Esophagus squamous epithelium (tissue), 5 donors: Measurements from ENCODE around the gene CRTAC1. TPM values are rescaled to one million over a fixed set of nuclear protein-coding genes. Genes with fewer than 3 reads are reported as not detected.

Source experiments
- DNase-seq: peaks from one replicate; lab custom pipeline; 2025; lab: John Stamatoyannopoulos, UW
- H3K27ac ChIP-seq, 4 donors: fragments of 200-600 bp; sonication (generic); one replicate each; pipeline ENCODE4 v1.5.1; 2016 to 2019; ENCODE audit warnings: mild to moderate bottlenecking in 1 of 4
- H3K27me3 ChIP-seq, 4 donors: fragments of 200-600 bp; sonication (generic); 1 replicate in 3 of 4; 2 replicates in 1 of 4; pipeline versions ENCODE4 v1.5.1 to v1.6.0; 2017 to 2021; ENCODE audit warnings: antibody characterized with exemption in 1 of 4
- H3K36me3 ChIP-seq, 3 donors: fragments of 200-600 bp; sonication (generic); one replicate each; pipeline ENCODE4 v1.5.1; 2016 to 2019
- H3K4me1 ChIP-seq, 3 donors: fragments of 200-600 bp; sonication (generic); one replicate each; pipeline ENCODE4 v1.5.1; 2017 to 2019
- H3K4me3 ChIP-seq, 4 donors: fragments of 200-600 bp; sonication (generic); 1 replicate in 3 of 4; 2 replicates in 1 of 4; pipeline ENCODE4 v1.5.1; 2016 to 2019; ENCODE audit warnings: mild to moderate bottlenecking in 2 of 4, moderate library complexity in 1 of 4
- H3K9me3 ChIP-seq, 3 donors: fragments of 200-600 bp; sonication (generic); one replicate each; pipeline ENCODE4 v1.5.1; 2016 to 2019
- POLR2A ChIP-seq, 4 donors: fragments of 450-650 bp; IDR thresholded peaks; one replicate each; pipeline ENCODE4 v1.6.1; 2017; ENCODE audit warnings: antibody characterized with exemption in 4 of 4, mild to moderate bottlenecking in 4 of 4, moderate library complexity in 3 of 4
- WGBS, 2 donors: methylation state at CpG; one replicate each; pipeline ENCODE4 v1.1.5; 2018; 5-methylcytosine and 5-hydroxymethylcytosine counted together
- intact Hi-C: fragments of 100-400 bp; cut with DNase I; formaldehyde crosslinking; loops from one replicate; pipeline ENCODE4 v1.15.0; 2022
- total RNA-seq, 4 donors: library from RNA; depleted of rRNA; stranded (reverse); fragments of >200 nt; gene quantifications; one replicate each; pipeline ENCODE4 v1.1.0, GENCODE V29; 2016
- TF ChIP-seq, protein P1 (sequence below), 6 experiments: fragments of 450-650 bp in 4 of 6; fragments of 200-600 bp in 2 of 6; sonication (generic) in 2 of 6; IDR thresholded peaks; one replicate each; pipeline ENCODE4 v1.5.1; 2016 to 2019; ENCODE audit warnings: antibody characterized with exemption in 6 of 6, mild to moderate bottlenecking in 4 of 6, moderate library complexity in 4 of 6
- donor health status: DM: yes; HTN: yes; CAD: no.

Gene CRTAC1
- total RNA-seq, 4 donors from 2014 or later: 0.22 to 10.7 (median 2.5) TPM

DNA sequence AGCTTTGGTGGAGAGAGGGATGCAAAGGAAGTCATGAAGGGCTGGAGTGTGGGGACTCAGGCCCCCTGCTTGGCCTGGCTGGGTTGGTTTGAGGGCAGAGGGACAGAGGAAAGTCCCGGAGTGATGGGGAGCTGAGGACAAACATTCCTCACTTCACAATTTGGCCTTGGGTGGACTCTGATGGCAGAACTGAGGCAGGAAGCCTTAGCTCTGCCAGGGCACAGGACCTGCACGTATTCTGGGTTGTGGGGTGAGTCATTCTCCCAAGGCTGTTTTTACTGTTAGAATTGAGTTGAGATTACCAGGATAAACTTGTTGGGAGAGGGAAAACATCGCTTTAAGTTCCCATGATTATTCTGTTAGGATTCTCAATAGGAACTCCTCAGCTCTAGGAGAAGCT, 178.1 kb downstream of the CRTAC1 start:
- DNase-seq: no peak
- no peaks in the 10 kb centered on the region for H3K36me3 ChIP-seq
- peaks cover 10 to 47% (median 20%) of the 10 kb centered on the region in 3 donors for H3K4me1 ChIP-seq
- no peaks in the 10 kb centered on the region for H3K9me3 ChIP-seq
- H3K4me3 ChIP-seq: no peak overlapping the region
- intact Hi-C loops: no loop called here
- TF ChIP-seq, protein P1, sequence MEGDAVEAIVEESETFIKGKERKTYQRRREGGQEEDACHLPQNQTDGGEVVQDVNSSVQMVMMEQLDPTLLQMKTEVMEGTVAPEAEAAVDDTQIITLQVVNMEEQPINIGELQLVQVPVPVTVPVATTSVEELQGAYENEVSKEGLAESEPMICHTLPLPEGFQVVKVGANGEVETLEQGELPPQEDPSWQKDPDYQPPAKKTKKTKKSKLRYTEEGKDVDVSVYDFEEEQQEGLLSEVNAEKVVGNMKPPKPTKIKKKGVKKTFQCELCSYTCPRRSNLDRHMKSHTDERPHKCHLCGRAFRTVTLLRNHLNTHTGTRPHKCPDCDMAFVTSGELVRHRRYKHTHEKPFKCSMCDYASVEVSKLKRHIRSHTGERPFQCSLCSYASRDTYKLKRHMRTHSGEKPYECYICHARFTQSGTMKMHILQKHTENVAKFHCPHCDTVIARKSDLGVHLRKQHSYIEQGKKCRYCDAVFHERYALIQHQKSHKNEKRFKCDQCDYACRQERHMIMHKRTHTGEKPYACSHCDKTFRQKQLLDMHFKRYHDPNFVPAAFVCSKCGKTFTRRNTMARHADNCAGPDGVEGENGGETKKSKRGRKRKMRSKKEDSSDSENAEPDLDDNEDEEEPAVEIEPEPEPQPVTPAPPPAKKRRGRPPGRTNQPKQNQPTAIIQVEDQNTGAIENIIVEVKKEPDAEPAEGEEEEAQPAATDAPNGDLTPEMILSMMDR (IDR thresholded peaks at IDR 0.05): no peak
- TF ChIP-seq POLR2A (IDR thresholded peaks at IDR 0.05): no peak
- H3K27me3 ChIP-seq: peaks cover 0 to 66% (median 3%) of the 10 kb centered on the region in 4 donors
- H3K27ac ChIP-seq: peak overlapping the region; percentile 20 to 72 (median 48)
- 24 to 35% methylated on average over 3 of the region's 3 CpGs for WGBS, 2 donors

DNA sequence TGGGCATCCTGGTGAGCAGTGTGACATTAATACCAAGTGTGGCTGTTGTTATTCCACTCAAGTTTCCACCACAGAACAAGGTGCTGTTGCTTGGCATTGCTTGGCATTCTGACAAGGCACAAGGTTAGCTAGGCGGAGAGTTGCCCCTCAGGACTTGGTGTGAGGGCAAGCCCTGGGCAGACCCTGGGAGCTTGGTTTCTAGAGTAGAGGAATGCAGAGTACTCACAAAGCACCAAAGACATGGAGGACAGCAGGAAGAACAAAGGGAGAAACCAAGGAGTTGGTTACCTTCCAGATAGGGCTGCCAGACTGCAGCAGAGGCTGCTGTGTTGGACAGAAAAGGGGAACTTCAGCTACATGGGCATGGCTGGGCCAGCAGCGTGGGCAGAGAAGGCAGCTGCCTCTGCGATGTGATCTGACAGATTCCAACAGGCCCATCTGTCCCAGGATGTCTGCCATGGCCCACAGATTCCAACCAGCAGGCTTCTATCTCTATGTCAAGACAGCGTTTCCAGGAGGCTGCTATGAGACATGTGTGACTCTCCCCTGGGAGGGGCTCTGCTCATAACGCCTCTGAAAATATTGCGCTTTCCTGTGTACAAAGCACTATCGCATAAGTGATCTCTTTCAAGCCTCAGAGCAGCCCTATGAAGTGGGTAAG, 178.9 kb downstream of the CRTAC1 start:
- no peak for TF ChIP-seq POLR2A (IDR thresholded peaks at IDR 0.05)
- TF ChIP-seq, protein P1 (IDR thresholded peaks at IDR 0.05): no peak
- no peak for DNase-seq
- no peaks in the 10 kb centered on the region for H3K36me3 ChIP-seq
- H3K27me3 ChIP-seq: peaks cover 0 to 69% (median 3%) of the 10 kb centered on the region in 4 donors
- H3K4me1 ChIP-seq: peaks cover 10 to 47% (median 20%) of the 10 kb centered on the region in 3 donors
- peak overlapping the region; percentile 20 to 72 (median 48) for H3K27ac ChIP-seq
- H3K4me3 ChIP-seq: peak overlapping the region in 1 of 4 donors; percentile 12
- H3K9me3 ChIP-seq: no peaks in the 10 kb centered on the region
- intact Hi-C loops: no loop called here
- 24 to 45% methylated on average over 7 of the region's 7 CpGs for WGBS, 2 donors

DNA sequence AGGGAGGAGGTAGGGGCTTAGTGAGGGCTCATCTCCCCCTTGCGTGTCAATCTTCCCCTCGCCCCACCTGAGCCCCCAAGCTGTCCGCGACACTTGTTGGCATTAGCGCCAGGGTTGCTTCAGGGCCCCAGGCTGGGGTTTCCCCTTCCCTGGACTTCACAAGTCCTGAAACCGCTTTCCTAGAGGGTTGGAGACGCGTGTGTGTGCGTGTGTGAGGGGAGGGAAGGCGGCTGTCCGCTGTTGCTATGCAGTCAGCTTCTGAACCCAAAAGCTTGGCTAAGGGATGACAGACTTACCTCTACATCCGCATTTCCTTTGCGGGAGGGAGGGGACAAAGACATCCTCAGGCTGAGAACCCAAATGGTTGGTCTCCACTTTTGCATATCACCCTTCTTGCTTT, 180.0 kb downstream of the CRTAC1 start:
- H3K4me3 ChIP-seq: peak overlapping the region; percentile 41 to 76 (median 58)
- peaks cover 10 to 47% (median 20%) of the 10 kb centered on the region in 3 donors for H3K4me1 ChIP-seq
- peak overlapping the region in 1 of 4 donors; percentile 71 for H3K27ac ChIP-seq
- H3K9me3 ChIP-seq: no peaks in the 10 kb centered on the region
- WGBS, 2 donors: 0 to 20% methylated on average over 2 to 5 of the region's 13 CpGs
- H3K36me3 ChIP-seq: no peaks in the 10 kb centered on the region
- no peak for DNase-seq
- peaks cover 0 to 79% (median 3%) of the 10 kb centered on the region in 4 donors for H3K27me3 ChIP-seq
- TF ChIP-seq, protein P1 (IDR thresholded peaks at IDR 0.05): no peak
- TF ChIP-seq POLR2A (IDR thresholded peaks at IDR 0.05): no peak
- intact Hi-C loops: no loop called here

DNA sequence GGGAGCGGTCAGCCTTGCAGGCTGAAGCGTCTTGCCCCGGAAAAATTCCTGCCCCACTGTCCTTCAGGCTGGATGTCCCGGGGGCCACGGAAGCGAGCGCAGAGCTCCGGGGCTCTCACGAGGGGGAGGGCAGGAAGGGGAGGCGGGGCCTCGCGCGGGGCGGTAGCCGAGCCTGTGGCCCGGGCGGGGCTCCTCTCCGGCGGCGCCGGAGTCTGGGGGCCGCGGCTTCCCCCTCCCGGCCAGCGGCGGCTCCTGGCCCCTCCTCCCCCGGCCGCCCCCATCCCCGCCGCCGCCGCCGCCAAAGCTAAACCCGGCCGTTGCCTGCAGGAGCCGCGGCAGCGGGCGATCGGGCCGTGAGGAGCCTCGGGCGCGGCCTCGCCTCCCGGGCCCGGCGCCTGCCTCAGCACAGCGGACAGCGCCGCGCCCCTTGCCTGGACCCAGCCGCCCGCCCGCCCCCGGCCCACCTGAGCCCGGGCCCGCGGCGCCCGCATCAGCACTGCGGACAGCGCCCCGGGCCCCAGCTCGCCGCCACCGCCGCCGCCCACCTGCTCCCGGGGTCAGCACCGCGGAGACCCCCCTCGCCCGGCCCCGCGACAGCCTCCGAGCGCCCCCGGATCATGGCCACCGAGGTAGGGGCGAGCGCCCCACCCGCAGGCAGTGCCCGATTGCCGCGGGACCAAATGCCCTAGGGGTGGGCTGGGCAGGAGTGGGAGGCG, 180.6 kb downstream of the CRTAC1 start, which contains the start of gene GOLGA7B:
TSS of gene GOLGA7B (plus strand) at position 157 of the 716 bp plus-strand sequence. CDS start at position 618, 461 bp downstream.
- Histone ChIP-seq H3K4me1 (peaks cover 10 to 47% (median 20%) of the 10 kb centered on the region in 3 donors), H3K27ac (peak within 1 kb of the TSS in 3 of 4 donors; percentile 6 to 71 (median 58)), H3K27me3 (peaks cover 0 to 78% (median 3%) of the 10 kb centered on the region in 4 donors), H3K4me3 (peak within 1 kb of the TSS; percentile 41 to 76 (median 58)), H3K9me3 (no peaks in the 10 kb centered on the region), H3K36me3 (no peaks in the 10 kb centered on the region)
- no peak for DNase-seq
- intact Hi-C loops: no loop called here
- 0% methylated on average over 5 to 6 of the region's 87 CpGs for WGBS, 2 donors
- TF ChIP-seq POLR2A (IDR thresholded peaks at IDR 0.05): no peak
- TF ChIP-seq, protein P1 (IDR thresholded peaks at IDR 0.05): no peak
